Measurements from ENCODE around the gene TBC1D2.

DNA sequence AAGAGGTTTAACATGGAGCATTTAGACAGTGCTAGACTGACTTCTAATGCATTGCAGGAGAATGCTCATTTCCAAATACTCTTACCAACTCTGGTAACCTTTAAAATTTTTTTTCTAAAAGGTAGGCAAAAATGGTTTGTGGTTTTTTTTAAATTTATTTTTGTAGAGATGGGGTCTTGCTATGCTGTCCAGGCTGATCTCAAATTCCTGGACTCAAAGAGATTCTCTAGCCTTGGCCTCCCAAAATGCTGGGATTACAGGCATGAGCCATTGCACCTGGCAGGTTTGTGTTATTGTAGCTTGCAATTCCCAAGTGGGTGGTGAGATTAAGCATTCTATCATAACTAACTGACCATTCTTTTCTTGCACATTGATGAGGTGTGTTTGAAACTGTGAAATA is 43.0 kb upstream of the TBC1D2 start:
- TF ChIP-seq, protein P1, sequence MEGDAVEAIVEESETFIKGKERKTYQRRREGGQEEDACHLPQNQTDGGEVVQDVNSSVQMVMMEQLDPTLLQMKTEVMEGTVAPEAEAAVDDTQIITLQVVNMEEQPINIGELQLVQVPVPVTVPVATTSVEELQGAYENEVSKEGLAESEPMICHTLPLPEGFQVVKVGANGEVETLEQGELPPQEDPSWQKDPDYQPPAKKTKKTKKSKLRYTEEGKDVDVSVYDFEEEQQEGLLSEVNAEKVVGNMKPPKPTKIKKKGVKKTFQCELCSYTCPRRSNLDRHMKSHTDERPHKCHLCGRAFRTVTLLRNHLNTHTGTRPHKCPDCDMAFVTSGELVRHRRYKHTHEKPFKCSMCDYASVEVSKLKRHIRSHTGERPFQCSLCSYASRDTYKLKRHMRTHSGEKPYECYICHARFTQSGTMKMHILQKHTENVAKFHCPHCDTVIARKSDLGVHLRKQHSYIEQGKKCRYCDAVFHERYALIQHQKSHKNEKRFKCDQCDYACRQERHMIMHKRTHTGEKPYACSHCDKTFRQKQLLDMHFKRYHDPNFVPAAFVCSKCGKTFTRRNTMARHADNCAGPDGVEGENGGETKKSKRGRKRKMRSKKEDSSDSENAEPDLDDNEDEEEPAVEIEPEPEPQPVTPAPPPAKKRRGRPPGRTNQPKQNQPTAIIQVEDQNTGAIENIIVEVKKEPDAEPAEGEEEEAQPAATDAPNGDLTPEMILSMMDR (conservative IDR thresholded peaks at IDR 0.05; ENCODE audit: low read length), result no peak
- TF ChIP-seq EZH2phosphoT487 (IDR thresholded peaks at IDR 0.05; ENCODE audit: borderline replicate concordance, low read depth, low read length), result no peak
